IMR-90 (cell line): Measurements from ENCODE around the gene SLC36A1. TPM values are rescaled to one million over a fixed set of nuclear protein-coding genes. Genes with fewer than 3 reads are reported as not detected.

ENCODE experiments used
- ATAC-seq: fragments of 200-7000 bp; cut with Tn5 transposase; 2 replicates; pipeline ENCODE4 v1.9.1; 2020; ENCODE audit warnings: low read depth, mild to moderate bottlenecking, moderate library complexity
- BruUV-seq: library from RNA; stranded (reverse); fragments of 400-500 nt; replicated peaks from 2 replicates; lab custom pipeline; 2021; lab: Mats Ljungman, UMichigan
- CTCF ChIA-PET: fragments of 300-600 bp; formaldehyde crosslinking; extraction: SDS; loops from one replicate; lab custom pipeline; 2021; ENCODE audit warnings: antibody characterized with exemption; lab: Yijun Ruan, JAX
- POLR2A ChIA-PET: fragments of 300-600 bp; sonication (Branson Sonifier 250); formaldehyde crosslinking; loops from one replicate; lab custom pipeline; 2022; ENCODE audit warnings: antibody characterized with exemption; ENCODE audit not compliant: unreplicated experiment; lab: Charles Lee
- DNase-seq: peaks from one replicate; pipeline ENCODE4 v3.0.0; 2013
- H2AFZ ChIP-seq: replicated peaks from 2 replicates; pipeline ENCODE3; 2013; ENCODE audit warnings: low read length, mild to moderate bottlenecking; ENCODE audit not compliant: poor library complexity
- H2AK5ac ChIP-seq: 2 replicates; pipeline ENCODE4 v1.6.1; 2013; ENCODE audit warnings: low read depth, low read length, inconsistent platforms
- H2AK9ac ChIP-seq: replicated peaks from 2 replicates; pipeline ENCODE3; 2013; ENCODE audit warnings: mild to moderate bottlenecking, low read depth, low read length, moderate library complexity; ENCODE audit not compliant: poor library complexity
- H2BK120ac ChIP-seq: 2 replicates; pipeline ENCODE4 v1.6.1; 2013; ENCODE audit warnings: low read depth, low read length, inconsistent platforms
- H2BK15ac ChIP-seq: 3 replicates; pipeline ENCODE4 v1.6.1; 2013; ENCODE audit warnings: low read depth, low read length, inconsistent platforms
- H2BK20ac ChIP-seq: 2 replicates; pipeline ENCODE4 v1.6.1; 2013; ENCODE audit warnings: low read depth, mild to moderate bottlenecking, inconsistent platforms, low read length, moderate library complexity
- H2BK5ac ChIP-seq: 2 replicates; pipeline ENCODE4 v1.6.1; 2013; ENCODE audit warnings: mild to moderate bottlenecking, low read depth, low read length, inconsistent platforms; ENCODE audit not compliant: poor library complexity, severe bottlenecking
- H3K14ac ChIP-seq: replicated peaks from 2 replicates; pipeline ENCODE4 v1.6.1; 2013; ENCODE audit warnings: low read depth, low read length, inconsistent platforms
- H3K18ac ChIP-seq: 2 replicates; pipeline ENCODE4 v1.6.1; 2013; ENCODE audit warnings: low read depth, low read length, control low read depth
- H3K23ac ChIP-seq: 2 replicates; pipeline ENCODE4 v1.6.1; 2013; ENCODE audit warnings: low read depth, low read length, inconsistent platforms
- H3K27ac ChIP-seq: 2 replicates; pipeline ENCODE4 v1.5.1; 2013; ENCODE audit warnings: mild to moderate bottlenecking, control low read depth, low read length; ENCODE audit not compliant: insufficient read depth
- H3K27me3 ChIP-seq: 2 replicates; pipeline ENCODE4 v1.6.1; 2013; ENCODE audit warnings: low read length; ENCODE audit not compliant: control insufficient read depth, insufficient read depth
- H3K36me3 ChIP-seq: 2 replicates; pipeline ENCODE4 v1.6.1; 2013; ENCODE audit warnings: low read length, mixed read lengths; ENCODE audit not compliant: control insufficient read depth, insufficient read depth
- H3K4ac ChIP-seq: 2 replicates; pipeline ENCODE4 v1.6.1; 2013; ENCODE audit warnings: low read depth, low read length, inconsistent platforms
- H3K4me1 ChIP-seq: 2 replicates; pipeline ENCODE4 v1.6.1; 2013; ENCODE audit warnings: low read length, mixed read lengths; ENCODE audit not compliant: control insufficient read depth, insufficient read depth
- H3K4me2 ChIP-seq: 2 replicates; pipeline ENCODE4 v1.6.1; 2013; ENCODE audit warnings: low read depth, mild to moderate bottlenecking, control low read depth, low read length, moderate library complexity
- H3K4me3 ChIP-seq: 2 replicates; pipeline ENCODE4 v1.5.1; 2013; ENCODE audit warnings: low read depth, mild to moderate bottlenecking, control low read depth, low read length, moderate library complexity; ENCODE audit not compliant: insufficient read depth
- H3K56ac ChIP-seq: 2 replicates; pipeline ENCODE4 v1.6.1; 2013; ENCODE audit warnings: low read length, inconsistent platforms; ENCODE audit not compliant: insufficient read depth; ENCODE audit errors: extremely low read depth
- H3K79me1 ChIP-seq, 2 experiments: 2 replicates each; pipeline ENCODE4 v1.6.1; 2013; ENCODE audit warnings: low read length in 2 of 2, inconsistent platforms in 1 of 2, low read depth in 1 of 2
- H3K9ac ChIP-seq: 2 replicates; pipeline ENCODE4 v1.6.1; 2013; ENCODE audit warnings: low read depth, low read length, control low read depth
- H3K9me1 ChIP-seq: 2 replicates; pipeline ENCODE4 v1.6.1; 2013; ENCODE audit warnings: low read length, inconsistent platforms; ENCODE audit not compliant: insufficient read depth
- H3K9me3 ChIP-seq: 2 replicates; pipeline ENCODE4 v1.6.1; 2013; ENCODE audit warnings: low read length; ENCODE audit not compliant: control insufficient read depth, insufficient read depth
- H4K20me1 ChIP-seq: 2 replicates; pipeline ENCODE4 v1.6.1; 2013; ENCODE audit warnings: low read length, inconsistent platforms; ENCODE audit not compliant: insufficient read depth
- H4K5ac ChIP-seq: 2 replicates; pipeline ENCODE4 v1.6.1; 2013; ENCODE audit warnings: mild to moderate bottlenecking, low read depth, low read length, control low read depth
- H4K8ac ChIP-seq, 2 experiments: 2 replicates each; pipeline ENCODE4 v1.6.1; 2013; ENCODE audit warnings: low read depth in 2 of 2, low read length in 2 of 2, control low read depth in 1 of 2, inconsistent platforms in 1 of 2
- H4K91ac ChIP-seq: 2 replicates; pipeline ENCODE4 v1.6.1; 2013; ENCODE audit warnings: low read depth, low read length, inconsistent platforms; ENCODE audit not compliant: insufficient read depth
- BHLHE40 ChIP-seq: fragments of 150-350 bp; IDR thresholded peaks from 2 replicates; pipeline ENCODE4 v1.6.1; 2016; ENCODE audit warnings: mild to moderate bottlenecking, low read depth, low read length
- CEBPB ChIP-seq: IDR thresholded peaks from 2 replicates; pipeline ENCODE4 v1.6.1; 2012; ENCODE audit warnings: low read depth, low read length, improper control_type of control experiment
- CHD1 ChIP-seq: IDR thresholded peaks from 2 replicates; pipeline ENCODE4 v1.6.1; 2012; ENCODE audit warnings: low read depth, low read length, improper control_type of control experiment
- CTCF ChIP-seq: conservative IDR thresholded peaks from 2 replicates; pipeline ENCODE4 v1.5.1; 2012; ENCODE audit warnings: mild to moderate bottlenecking, low read depth, low read length, improper control_type of control experiment
- ELK1 ChIP-seq: fragments of 150-350 bp; IDR thresholded peaks from 2 replicates; pipeline ENCODE4 v1.6.1; 2016; ENCODE audit warnings: low read depth, mild to moderate bottlenecking, low read length, moderate library complexity, borderline replicate concordance
- FOS ChIP-seq: fragments of 150-350 bp; IDR thresholded peaks from 2 replicates; pipeline ENCODE4 v1.6.1; 2016; ENCODE audit warnings: low read depth, low read length
- MAFK ChIP-seq: IDR thresholded peaks from 2 replicates; pipeline ENCODE4 v1.6.1; 2012; ENCODE audit warnings: low read depth, low read length, improper control_type of control experiment
- MAZ ChIP-seq: IDR thresholded peaks from 2 replicates; pipeline ENCODE4 v1.6.1; 2012; ENCODE audit warnings: low read depth, mild to moderate bottlenecking, low read length, improper control_type of control experiment, moderate library complexity, borderline replicate concordance
- MXI1 ChIP-seq: IDR thresholded peaks from 2 replicates; pipeline ENCODE4 v1.6.1; 2012; ENCODE audit warnings: low read depth, mild to moderate bottlenecking, low read length, moderate library complexity, borderline replicate concordance
- NFE2L2 ChIP-seq: fragments of 150-350 bp; IDR thresholded peaks from 2 replicates; pipeline ENCODE4 v1.6.1; 2016; ENCODE audit warnings: low read depth, mild to moderate bottlenecking, low read length
- POLR2A ChIP-seq: IDR thresholded peaks from 2 replicates; pipeline ENCODE4 v1.6.1; 2012; ENCODE audit warnings: mild to moderate bottlenecking, low read depth, low read length
- RAD21 ChIP-seq: IDR thresholded peaks from 2 replicates; pipeline ENCODE4 v1.6.1; 2012; ENCODE audit warnings: low read length, improper control_type of control experiment
- RCOR1 ChIP-seq: IDR thresholded peaks from 2 replicates; pipeline ENCODE4 v1.6.1; 2012; ENCODE audit warnings: mild to moderate bottlenecking, low read length, improper control_type of control experiment; ENCODE audit not compliant: insufficient replicate concordance
- RFX5 ChIP-seq: IDR thresholded peaks from 2 replicates; pipeline ENCODE4 v1.8.0; 2012; ENCODE audit warnings: low read depth, mild to moderate bottlenecking, low read length, moderate library complexity
- SMC3 ChIP-seq: fragments of 150-350 bp; IDR thresholded peaks from 2 replicates; pipeline ENCODE4 v1.6.1; 2016; ENCODE audit warnings: low read depth, mild to moderate bottlenecking, antibody characterized with exemption, low read length, moderate library complexity
- USF2 ChIP-seq: fragments of 150-350 bp; IDR thresholded peaks from 2 replicates; pipeline ENCODE4 v1.6.1; 2017; ENCODE audit warnings: mild to moderate bottlenecking, antibody characterized with exemption, low read length, low read depth
- WGBS, 2 experiments: methylation state at CpG; one replicate each; pipeline versions ENCODE4 v1.1.5 to v1.1.7; 2013; ENCODE audit warnings: missing lambda C conversion rate in 2 of 2; ENCODE audit not compliant: insufficient read length in 1 of 2; ENCODE audit errors: extremely low coverage in 2 of 2; 5-methylcytosine and 5-hydroxymethylcytosine counted together
- dilution Hi-C: fragments of 300-500 bp; cut with HindIII; formaldehyde crosslinking; loops from one replicate; pipeline ENCODE4 v1.14.3; 2018; ENCODE audit warnings: low sequenced_read_pairs; ENCODE audit not compliant: unreplicated experiment
- in situ Hi-C: fragments of 300-500 bp; cut with MboI; formaldehyde crosslinking; loops from 3 replicates; pipeline ENCODE4 v1.14.3; 2019; ENCODE audit warnings: low sequenced_read_pairs, inconsistent platforms, mixed read lengths
- intact Hi-C: fragments of 100-400 bp; cut with micrococcal nuclease; formaldehyde crosslinking; loops from 2 replicates; pipeline ENCODE4 v1.10.0; 2022
- polyA plus RNA-seq, 3 experiments: library from polyadenylated mRNA; depleted of rRNA; stranded (reverse); fragments of >200 nt; gene quantifications; 2 replicates each; pipeline ENCODE4 v1.2.3, GENCODE V29; 2012; ENCODE audit warnings: low replicate concordance in 1 of 3
- total RNA-seq: library from RNA; depleted of rRNA; stranded (reverse); fragments of >200 nt; gene quantifications from 2 replicates; pipeline ENCODE4 v1.2.3, GENCODE V29; 2012

Gene SLC36A1
- total and polyA plus RNA-seq, 2 of the 4 experiments (the other 2 are of a cell fraction) = 5.7 to 8.7 TPM

- dilution Hi-C loops (no loop called here), intact Hi-C loops (no loop called here), in situ Hi-C loops (loop anchor here (10.0 kb wide), 1 partner anchor 275 kb away; no protein-coding TSS in a partner anchor)
- 100% methylated on average over 1 of the region's 3 CpGs; no CpG with 5 or more reads in 1 of the 2 experiments for WGBS, 2 experiments
- POLR2A ChIA-PET = no interaction called here
- H3K4ac ChIP-seq = peak overlapping the region; percentile 39
- no peak overlapping the region for H3K56ac ChIP-seq
- H2BK5ac ChIP-seq = peak overlapping the region; percentile 37
- peak overlapping the region; percentile 36 for H2BK120ac ChIP-seq
- H3K23ac ChIP-seq = no peak overlapping the region
- H4K5ac ChIP-seq = peak overlapping the region; percentile 9
- H3K79me1 ChIP-seq = peaks cover 0 to 3% of the 10 kb centered on the region in 2 experiments; a peak in 1 of 4 replicates
- BruUV-seq = no TSS peak
- ATAC-seq (no peak), DNase-seq (no peak)
- no peak overlapping the region for H2AK9ac ChIP-seq
- H3K4me1 ChIP-seq = peaks cover 12% of the 10 kb centered on the region
- no peak overlapping the region for H3K4me3 ChIP-seq
- no peak overlapping the region for H2AK5ac ChIP-seq
- H2AFZ ChIP-seq = no peak overlapping the region
- no peak overlapping the region for H3K9ac ChIP-seq
- H3K36me3 ChIP-seq = peaks cover 18% of the 10 kb centered on the region
- no peaks in the 10 kb centered on the region for H4K20me1 ChIP-seq
- H4K8ac ChIP-seq = no peak overlapping the region
- H3K9me1 ChIP-seq = peaks cover 7% of the 10 kb centered on the region; the same call in 1 of the 2 replicates
- H4K91ac ChIP-seq = no peak overlapping the region; the same call in 1 of the 2 replicates
- TF ChIP-seq CEBPB (no peak), POLR2A (no peak), NFE2L2 (no peak), CHD1 (no peak), BHLHE40 (no peak), RAD21 (no peak), CTCF (no peak), MAZ (no peak), ELK1 (no peak), RFX5 (no peak), SMC3 (no peak), USF2 (no peak), MAFK (no peak), MXI1 (no peak), RCOR1 (no peak), FOS (no peak)
- no peak overlapping the region for H2BK15ac ChIP-seq
- H3K27me3 ChIP-seq = no peaks in the 10 kb centered on the region
- H3K4me2 ChIP-seq = peak overlapping the region; percentile 1; the same call in 1 of the 2 replicates
- CTCF ChIA-PET = interaction anchor here (0.7 kb wide), 1 partner anchor 1973 kb away, joined by 3 read pairs; no protein-coding TSS in a partner anchor
- peak overlapping the region; percentile 23; the same call in 1 of the 2 replicates for H2BK20ac ChIP-seq
- peak overlapping the region; percentile 67; the same call in 1 of the 2 replicates for H3K27ac ChIP-seq
- H3K18ac ChIP-seq = peak overlapping the region; percentile 33; the same call in 1 of the 2 replicates
- no peaks in the 10 kb centered on the region for H3K9me3 ChIP-seq
- no peak overlapping the region for H3K14ac ChIP-seq
These were observed 22.6 kb downstream of the SLC36A1 start for GRCh38 chr5:151469992-151470391.
